DOHH2 (cell line): ENCODE data around the gene MRGPRX3.

Source experiments
- H3F3A ChIP-seq: fragments of 200-600 bp; sonication (generic), shearing (Covaris generic); 2 replicates; pipeline ENCODE4 v1.6.0; 2016; ENCODE audit warnings: antibody characterized with exemption, mild to moderate bottlenecking; ENCODE audit not compliant: control insufficient read depth, insufficient read depth
- H3K27ac ChIP-seq: fragments of 200-600 bp; sonication (generic); 2 replicates; pipeline ENCODE4 v1.5.1; 2014; ENCODE audit warnings: low read depth, mild to moderate bottlenecking, low read length, moderate library complexity
- H3K27me3 ChIP-seq: fragments of 200-600 bp; sonication (generic); 2 replicates; pipeline ENCODE4 v1.6.1; 2014; ENCODE audit warnings: mild to moderate bottlenecking, low read length, mixed read lengths; ENCODE audit not compliant: control insufficient read depth
- H3K36me3 ChIP-seq: fragments of 200-600 bp; sonication (generic); 2 replicates; pipeline ENCODE4 v1.6.1; 2014; ENCODE audit warnings: mild to moderate bottlenecking, low read length, moderate library complexity, mixed read lengths; ENCODE audit not compliant: control insufficient read depth
- H3K4me1 ChIP-seq: fragments of 200-600 bp; sonication (generic); 2 replicates; pipeline ENCODE4 v1.6.1; 2014; ENCODE audit warnings: mild to moderate bottlenecking, low read length, mixed read lengths; ENCODE audit not compliant: control insufficient read depth
- H3K4me2 ChIP-seq: fragments of 200-600 bp; sonication (generic); 2 replicates; pipeline ENCODE4 v1.6.0; 2014; ENCODE audit warnings: mild to moderate bottlenecking, low read length, moderate library complexity
- H3K4me3 ChIP-seq: fragments of 200-600 bp; sonication (generic); 2 replicates; pipeline ENCODE4 v1.5.1; 2014; ENCODE audit warnings: mild to moderate bottlenecking, low read length, mixed read lengths
- H3K79me2 ChIP-seq: fragments of 200-600 bp; sonication (generic); 2 replicates; pipeline ENCODE4 v1.6.1; 2014; ENCODE audit warnings: mild to moderate bottlenecking, low read length, mixed read lengths; ENCODE audit not compliant: control insufficient read depth
- H3K9me2 ChIP-seq: fragments of 200-600 bp; sonication (generic); replicated peaks from 2 replicates; pipeline ENCODE4 v1.6.1; 2014; ENCODE audit warnings: mild to moderate bottlenecking, low read length, mixed read lengths; ENCODE audit not compliant: control insufficient read depth
- H3K9me3 ChIP-seq: fragments of 200-600 bp; sonication (generic); 2 replicates; pipeline ENCODE4 v1.6.1; 2014; ENCODE audit warnings: antibody characterized with exemption, low read length, mixed read lengths; ENCODE audit not compliant: control insufficient read depth, insufficient read depth
- H4K20me1 ChIP-seq: fragments of 200-600 bp; sonication (generic); 2 replicates; pipeline ENCODE4 v1.6.0; 2014; ENCODE audit warnings: low read depth, mild to moderate bottlenecking, antibody characterized with exemption, low read length, moderate library complexity; ENCODE audit not compliant: control insufficient read depth, insufficient read depth
- CTCF ChIP-seq: fragments of 200-600 bp; sonication (generic); IDR thresholded peaks from one replicate; pipeline ENCODE4 v1.5.1; 2014; ENCODE audit warnings: antibody characterized with exemption, mild to moderate bottlenecking, low read depth, low read length; ENCODE audit not compliant: poor library complexity, severe bottlenecking
- EZH2phosphoT487 ChIP-seq: fragments of 200-600 bp; sonication (generic); IDR thresholded peaks from 2 replicates; pipeline ENCODE4 v1.6.1; 2017; ENCODE audit warnings: borderline replicate concordance, mild to moderate bottlenecking, antibody characterized with exemption, low read length, moderate library complexity, mixed read lengths

MRGPRX3 gene

GRCh38 chr11:18144243-18144642 is 11.9 kb downstream of the MRGPRX3 start:
- Histone ChIP-seq H3K4me3 (no peak overlapping the region), H3K36me3 (no peaks in the 10 kb centered on the region), H3K79me2 (no peaks in the 10 kb centered on the region), H3K4me2 (no peak overlapping the region), H3K4me1 (no peaks in the 10 kb centered on the region), H3F3A (no peaks in the 10 kb centered on the region), H3K9me3 (no peaks in the 10 kb centered on the region), H3K9me2 (no peaks in the 10 kb centered on the region), H3K27ac (no peak overlapping the region), H3K27me3 (peaks cover 10% of the 10 kb centered on the region; the same call in 1 of the 2 replicates), H4K20me1 (no peaks in the 10 kb centered on the region)
- no peak for TF ChIP-seq CTCF
- no peak for TF ChIP-seq EZH2phosphoT487

GRCh38 chr11:18145025-18145424 is 12.7 kb downstream of the MRGPRX3 start:
- H3K9me3 ChIP-seq, result no peaks in the 10 kb centered on the region
- no peak overlapping the region for H3K27ac ChIP-seq
- no peak overlapping the region for H3K4me3 ChIP-seq
- TF ChIP-seq CTCF (peak; percentile 32), EZH2phosphoT487 (no peak)
- H3K9me2 ChIP-seq, result no peaks in the 10 kb centered on the region
- no peaks in the 10 kb centered on the region for H3K79me2 ChIP-seq
- H3K4me1 ChIP-seq, result no peaks in the 10 kb centered on the region
- no peaks in the 10 kb centered on the region for H4K20me1 ChIP-seq
- H3K27me3 ChIP-seq, result peaks cover 7% of the 10 kb centered on the region; the same call in 1 of the 2 replicates
- H3K4me2 ChIP-seq, result no peak overlapping the region
- no peaks in the 10 kb centered on the region for H3F3A ChIP-seq
- H3K36me3 ChIP-seq, result no peaks in the 10 kb centered on the region

DNA sequence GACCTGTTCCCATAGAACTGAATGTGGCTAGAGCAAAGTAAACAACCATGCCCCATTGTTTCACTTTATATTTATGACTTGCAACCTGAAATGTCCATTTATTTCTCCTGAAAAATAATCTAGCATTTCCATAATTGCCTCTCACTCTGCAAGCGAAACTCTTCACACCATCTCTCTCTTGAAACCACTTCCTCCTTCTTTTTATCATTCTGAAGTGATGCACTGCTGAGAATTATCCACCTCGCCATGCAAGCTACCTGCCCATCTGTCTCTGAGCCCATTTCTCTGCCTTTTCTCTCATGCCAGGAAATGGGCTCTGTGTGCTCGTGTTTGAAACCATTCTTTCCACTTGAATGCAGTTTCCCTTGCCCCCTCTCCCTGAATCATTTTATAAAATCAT is 13.5 kb downstream of the MRGPRX3 start:
- Histone ChIP-seq H3K27me3 (peaks cover 7% of the 10 kb centered on the region; the same call in 1 of the 2 replicates), H3K9me2 (no peaks in the 10 kb centered on the region), H3K4me3 (no peak overlapping the region), H3K27ac (no peak overlapping the region), H3K36me3 (no peaks in the 10 kb centered on the region), H3K79me2 (no peaks in the 10 kb centered on the region), H3K4me2 (no peak overlapping the region), H3F3A (no peaks in the 10 kb centered on the region), H3K4me1 (no peaks in the 10 kb centered on the region), H3K9me3 (no peaks in the 10 kb centered on the region), H4K20me1 (no peaks in the 10 kb centered on the region)
- TF ChIP-seq CTCF (no peak), EZH2phosphoT487 (no peak)
